ENCODE measurements around the gene SSH2.

- no peak for TF ChIP-seq EZH2 (IDR thresholded peaks at IDR 0.05)
- TF ChIP-seq FOXP2 (optimal IDR thresholded peaks at IDR 0.05; ENCODE audit: control extremely low read depth, extremely low read length, insufficient read depth), result no peak
- TF ChIP-seq POLR2AphosphoS5 (IDR thresholded peaks at IDR 0.05; ENCODE audit: borderline replicate concordance, low read depth, low read length), result no peak
Measured at GRCh38 chr17:29862127-29862526, 67.9 kb downstream of the SSH2 start.
